ENCODE measurements around the gene NOS1AP.
"Not testable (repeated sequence)": the region's sequence is repeated elsewhere in the genome, so short reads cannot be mapped to it uniquely, and the experiment has no call there.

The NOS1AP gene

DNA sequence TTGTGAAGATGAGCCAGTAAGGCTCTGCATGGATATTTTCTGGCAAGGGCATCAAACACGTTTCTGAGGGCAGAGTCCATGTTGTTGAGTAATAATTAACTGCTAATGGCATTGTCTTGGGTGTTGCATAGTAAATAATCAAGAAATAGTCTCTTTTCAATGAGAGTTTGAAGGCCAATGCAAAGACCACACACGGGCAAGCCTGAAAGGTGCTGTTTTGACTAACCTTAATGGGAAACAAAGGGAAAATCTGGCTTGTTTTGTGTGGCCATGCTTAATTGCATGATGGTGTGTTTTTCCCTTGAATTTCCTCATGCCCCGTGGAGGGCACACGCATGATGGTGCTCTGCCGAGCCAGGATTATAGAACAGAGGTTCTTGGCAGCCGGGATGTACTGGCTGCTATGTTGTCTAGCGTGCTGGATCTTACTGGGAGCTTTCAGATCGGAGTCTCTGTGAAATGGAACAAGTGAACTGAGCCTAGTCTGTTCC is 127.6 kb downstream of the NOS1AP start:
- no peak for DNase-seq (ENCODE audit: low read depth)
- TF ChIP-seq MAX (IDR thresholded peaks at IDR 0.05; ENCODE audit: low read depth, low read length) (no peak), POLR2A (IDR thresholded peaks at IDR 0.05; ENCODE audit: extremely low read depth, insufficient read length) (no peak), MYC (IDR thresholded peaks at IDR 0.05; ENCODE audit: low read depth, low read length) (no peak)
- TF ChIP-seq, protein P1, sequence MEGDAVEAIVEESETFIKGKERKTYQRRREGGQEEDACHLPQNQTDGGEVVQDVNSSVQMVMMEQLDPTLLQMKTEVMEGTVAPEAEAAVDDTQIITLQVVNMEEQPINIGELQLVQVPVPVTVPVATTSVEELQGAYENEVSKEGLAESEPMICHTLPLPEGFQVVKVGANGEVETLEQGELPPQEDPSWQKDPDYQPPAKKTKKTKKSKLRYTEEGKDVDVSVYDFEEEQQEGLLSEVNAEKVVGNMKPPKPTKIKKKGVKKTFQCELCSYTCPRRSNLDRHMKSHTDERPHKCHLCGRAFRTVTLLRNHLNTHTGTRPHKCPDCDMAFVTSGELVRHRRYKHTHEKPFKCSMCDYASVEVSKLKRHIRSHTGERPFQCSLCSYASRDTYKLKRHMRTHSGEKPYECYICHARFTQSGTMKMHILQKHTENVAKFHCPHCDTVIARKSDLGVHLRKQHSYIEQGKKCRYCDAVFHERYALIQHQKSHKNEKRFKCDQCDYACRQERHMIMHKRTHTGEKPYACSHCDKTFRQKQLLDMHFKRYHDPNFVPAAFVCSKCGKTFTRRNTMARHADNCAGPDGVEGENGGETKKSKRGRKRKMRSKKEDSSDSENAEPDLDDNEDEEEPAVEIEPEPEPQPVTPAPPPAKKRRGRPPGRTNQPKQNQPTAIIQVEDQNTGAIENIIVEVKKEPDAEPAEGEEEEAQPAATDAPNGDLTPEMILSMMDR (IDR thresholded peaks at IDR 0.05; ENCODE audit: low read depth, low read length): no peak
- H3K4me3 ChIP-seq (ENCODE audit: low read depth, low read length): no peak overlapping the region

GRCh38 chr1:162197615-162198421 is 128.3 kb downstream of the NOS1AP start:
- H3K4me3 ChIP-seq (ENCODE audit: low read depth, low read length): no peak overlapping the region
- no peak for DNase-seq (ENCODE audit: low read depth)
- TF ChIP-seq MYC (IDR thresholded peaks at IDR 0.05; ENCODE audit: low read depth, low read length) (no peak), MAX (IDR thresholded peaks at IDR 0.05; ENCODE audit: low read depth, low read length) (no peak), POLR2A (IDR thresholded peaks at IDR 0.05; ENCODE audit: extremely low read depth, insufficient read length) (no peak)
- TF ChIP-seq, protein P1 (IDR thresholded peaks at IDR 0.05; ENCODE audit: low read depth, low read length): no peak

DNA sequence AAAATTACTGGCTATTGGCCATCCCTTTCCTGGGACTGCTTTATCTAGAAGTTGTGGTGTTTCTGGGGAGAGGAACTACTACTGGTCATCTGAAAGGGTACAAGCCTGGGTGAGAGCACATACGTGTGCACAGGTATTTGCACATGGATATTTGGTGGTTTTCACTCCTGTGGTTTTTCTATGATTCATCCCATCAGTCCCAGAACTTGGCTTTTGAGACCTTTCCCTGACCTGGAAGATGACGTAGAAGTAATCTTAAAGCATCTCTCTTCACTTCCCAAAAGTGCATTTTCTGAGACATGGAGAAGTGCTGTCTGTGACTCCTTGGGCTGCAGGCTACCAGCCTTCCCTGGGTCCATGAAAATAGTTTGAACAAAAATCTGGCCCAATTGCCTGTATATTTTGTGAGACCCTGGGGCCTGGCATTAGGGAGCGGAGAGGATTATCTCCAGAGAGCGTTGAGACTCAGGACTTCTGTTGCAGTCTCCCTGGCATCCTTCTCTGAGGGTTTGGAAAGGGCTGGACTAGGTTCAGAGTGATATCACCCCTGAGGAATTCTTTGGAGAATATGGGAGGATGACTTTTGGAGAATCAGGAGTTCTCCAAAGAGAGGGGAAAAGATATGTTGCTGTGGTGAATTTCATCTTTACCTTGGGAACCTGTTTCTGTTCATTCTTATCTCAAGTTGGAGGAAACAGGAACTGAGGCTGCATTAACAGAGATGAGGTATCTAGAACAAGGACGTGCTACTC is 130.8 kb downstream of the NOS1AP start:
- no peak overlapping the region for H3K4me3 ChIP-seq (ENCODE audit: low read depth, low read length)
- no peak for TF ChIP-seq POLR2A (IDR thresholded peaks at IDR 0.05; ENCODE audit: extremely low read depth, insufficient read length)
- no peak for TF ChIP-seq MYC (IDR thresholded peaks at IDR 0.05; ENCODE audit: low read depth, low read length)
- TF ChIP-seq MAX (IDR thresholded peaks at IDR 0.05; ENCODE audit: low read depth, low read length): no peak
- TF ChIP-seq, protein P1 (IDR thresholded peaks at IDR 0.05; ENCODE audit: low read depth, low read length): no peak
- no peak for DNase-seq (ENCODE audit: low read depth)

- not testable (repeated sequence) for DNase-seq (ENCODE audit: low read depth); H3K4me3 ChIP-seq (ENCODE audit: low read depth, low read length)
These were observed 131.6 kb downstream of the NOS1AP start for GRCh38 chr1:162201062-162201461.

GRCh38 chr1:162204129-162204822 is 134.8 kb downstream of the NOS1AP start:
- no peak for DNase-seq (ENCODE audit: low read depth)
- TF ChIP-seq, protein P1 (IDR thresholded peaks at IDR 0.05; ENCODE audit: low read depth, low read length): no peak
- TF ChIP-seq MYC (IDR thresholded peaks at IDR 0.05; ENCODE audit: low read depth, low read length) (no peak), POLR2A (IDR thresholded peaks at IDR 0.05; ENCODE audit: extremely low read depth, insufficient read length) (no peak), MAX (IDR thresholded peaks at IDR 0.05; ENCODE audit: low read depth, low read length) (no peak)
- no peak overlapping the region for H3K4me3 ChIP-seq (ENCODE audit: low read depth, low read length)

DNA sequence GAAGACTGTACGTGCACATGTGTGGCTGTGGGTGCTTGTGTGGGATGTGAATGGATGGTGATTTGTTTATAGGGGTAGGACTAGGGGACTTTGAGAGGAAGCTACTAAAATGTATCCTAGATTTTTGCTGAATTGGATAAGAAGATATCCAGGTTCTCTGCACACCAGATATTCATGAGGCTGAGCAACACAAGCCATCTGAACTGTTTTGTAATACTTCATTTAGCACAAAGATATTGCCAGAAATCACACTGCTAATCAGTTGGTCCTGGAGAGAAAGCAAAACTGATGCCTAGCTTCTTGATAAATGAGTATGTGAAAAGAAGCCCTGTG is 135.3 kb downstream of the NOS1AP start:
- TF ChIP-seq, protein P1 (IDR thresholded peaks at IDR 0.05; ENCODE audit: low read depth, low read length): no peak
- TF ChIP-seq MYC (IDR thresholded peaks at IDR 0.05; ENCODE audit: low read depth, low read length): no peak
- no peak for TF ChIP-seq MAX (IDR thresholded peaks at IDR 0.05; ENCODE audit: low read depth, low read length)
- no peak for TF ChIP-seq POLR2A (IDR thresholded peaks at IDR 0.05; ENCODE audit: extremely low read depth, insufficient read length)
- DNase-seq (ENCODE audit: low read depth): no peak
- no peak overlapping the region for H3K4me3 ChIP-seq (ENCODE audit: low read depth, low read length)
